Astrocyte of the cerebellum (primary cell): ENCODE measurements around the gene RAB6B.

Experiments used
- DNase-seq: peaks from one replicate; pipeline ENCODE4 v3.0.0-alpha.2; 2011; ENCODE audit warnings: low read depth
- H3K4me3 ChIP-seq: 2 replicates; pipeline ENCODE4 v1.5.1; 2011; ENCODE audit warnings: mild to moderate bottlenecking, low read depth, low read length, moderate library complexity
- in situ Hi-C: cut with HindIII; loops from 2 replicates; pipeline ENCODE4 v1.10.0; 2017; ENCODE audit warnings: low sequenced_read_pairs
- TF ChIP-seq, protein P1 (sequence below): IDR thresholded peaks from 2 replicates; pipeline ENCODE4 v1.5.1; 2012; ENCODE audit warnings: low read length, low read depth, moderate library complexity, mild to moderate bottlenecking; ENCODE audit errors: missing control alignments

RAB6B gene

DNA sequence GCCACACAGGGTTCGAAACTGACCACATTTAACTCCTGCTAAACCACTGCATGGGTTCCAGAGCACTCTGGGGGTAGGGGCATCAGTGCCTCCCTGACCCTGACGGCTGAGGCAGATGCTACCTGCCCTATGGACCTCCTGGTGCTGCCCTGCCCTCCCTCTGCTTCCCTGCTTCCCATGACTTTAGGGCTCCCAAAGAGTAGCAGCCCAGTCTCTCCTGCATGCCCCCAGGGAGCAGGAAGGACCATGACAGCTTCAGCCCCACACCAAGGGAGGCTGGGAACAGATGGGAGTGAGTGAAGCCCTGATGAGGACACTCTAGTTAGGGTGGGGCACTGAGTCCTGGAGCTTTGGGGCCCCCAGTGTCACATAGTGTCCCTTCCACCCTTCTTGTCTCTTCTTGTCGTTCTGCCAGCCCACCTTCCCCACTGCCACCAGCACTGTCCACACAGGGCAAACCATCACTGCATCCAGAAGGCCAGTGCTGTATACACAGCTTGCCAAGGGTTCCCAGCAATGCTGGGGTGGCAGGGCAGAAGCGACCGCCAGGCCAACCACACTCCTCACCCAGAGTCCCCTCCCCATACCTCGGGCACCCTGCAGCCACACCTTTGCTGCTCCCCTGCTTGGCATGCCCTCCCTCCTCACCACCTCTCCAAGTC is 59.1 kb downstream of the RAB6B start:
- no peak for DNase-seq
- H3K4me3 ChIP-seq = no peak overlapping the region
- in situ Hi-C loops = no loop called here
- TF ChIP-seq, protein P1, sequence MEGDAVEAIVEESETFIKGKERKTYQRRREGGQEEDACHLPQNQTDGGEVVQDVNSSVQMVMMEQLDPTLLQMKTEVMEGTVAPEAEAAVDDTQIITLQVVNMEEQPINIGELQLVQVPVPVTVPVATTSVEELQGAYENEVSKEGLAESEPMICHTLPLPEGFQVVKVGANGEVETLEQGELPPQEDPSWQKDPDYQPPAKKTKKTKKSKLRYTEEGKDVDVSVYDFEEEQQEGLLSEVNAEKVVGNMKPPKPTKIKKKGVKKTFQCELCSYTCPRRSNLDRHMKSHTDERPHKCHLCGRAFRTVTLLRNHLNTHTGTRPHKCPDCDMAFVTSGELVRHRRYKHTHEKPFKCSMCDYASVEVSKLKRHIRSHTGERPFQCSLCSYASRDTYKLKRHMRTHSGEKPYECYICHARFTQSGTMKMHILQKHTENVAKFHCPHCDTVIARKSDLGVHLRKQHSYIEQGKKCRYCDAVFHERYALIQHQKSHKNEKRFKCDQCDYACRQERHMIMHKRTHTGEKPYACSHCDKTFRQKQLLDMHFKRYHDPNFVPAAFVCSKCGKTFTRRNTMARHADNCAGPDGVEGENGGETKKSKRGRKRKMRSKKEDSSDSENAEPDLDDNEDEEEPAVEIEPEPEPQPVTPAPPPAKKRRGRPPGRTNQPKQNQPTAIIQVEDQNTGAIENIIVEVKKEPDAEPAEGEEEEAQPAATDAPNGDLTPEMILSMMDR = no peak

DNA sequence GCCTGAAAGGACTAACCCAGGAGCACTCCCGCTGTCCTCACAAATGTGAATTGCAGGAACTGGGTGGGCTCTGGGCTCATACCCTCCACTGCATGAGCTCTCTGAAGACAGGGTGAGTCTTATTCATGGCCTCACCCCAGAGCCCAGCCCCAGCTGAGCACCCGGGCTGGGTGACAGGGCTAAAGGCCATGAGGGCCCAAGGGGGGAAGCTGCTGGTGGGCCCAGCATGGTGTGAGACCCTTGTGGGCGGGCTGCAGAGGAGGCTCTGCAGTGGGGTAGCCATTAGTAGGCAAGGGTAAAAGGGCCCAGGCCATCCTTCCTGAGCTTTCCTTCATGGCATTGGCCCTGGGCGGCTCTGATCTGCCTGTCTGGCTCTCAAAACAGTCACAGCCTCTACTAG is 59.7 kb downstream of the RAB6B start:
- no peak for DNase-seq
- TF ChIP-seq, protein P1 = no peak
- H3K4me3 ChIP-seq = no peak overlapping the region
- in situ Hi-C loops = no loop called here

DNA sequence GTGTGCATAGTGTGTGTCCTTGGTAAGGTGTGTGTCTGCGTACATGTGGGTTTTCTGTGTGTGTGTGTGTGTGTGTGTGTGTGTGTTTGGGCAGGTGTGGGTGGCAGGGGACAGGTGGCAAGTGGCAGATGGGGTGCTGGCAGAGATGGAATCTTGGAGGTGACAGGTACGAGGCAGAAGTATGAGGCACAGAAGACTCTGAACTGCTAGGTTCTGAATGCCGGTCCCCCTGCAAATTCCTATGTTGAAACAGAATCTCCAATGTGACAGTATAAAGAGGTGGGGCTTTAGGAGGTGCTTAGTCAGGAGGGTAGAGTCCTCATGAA is 60.3 kb downstream of the RAB6B start:
- in situ Hi-C loops = no loop called here

DNA sequence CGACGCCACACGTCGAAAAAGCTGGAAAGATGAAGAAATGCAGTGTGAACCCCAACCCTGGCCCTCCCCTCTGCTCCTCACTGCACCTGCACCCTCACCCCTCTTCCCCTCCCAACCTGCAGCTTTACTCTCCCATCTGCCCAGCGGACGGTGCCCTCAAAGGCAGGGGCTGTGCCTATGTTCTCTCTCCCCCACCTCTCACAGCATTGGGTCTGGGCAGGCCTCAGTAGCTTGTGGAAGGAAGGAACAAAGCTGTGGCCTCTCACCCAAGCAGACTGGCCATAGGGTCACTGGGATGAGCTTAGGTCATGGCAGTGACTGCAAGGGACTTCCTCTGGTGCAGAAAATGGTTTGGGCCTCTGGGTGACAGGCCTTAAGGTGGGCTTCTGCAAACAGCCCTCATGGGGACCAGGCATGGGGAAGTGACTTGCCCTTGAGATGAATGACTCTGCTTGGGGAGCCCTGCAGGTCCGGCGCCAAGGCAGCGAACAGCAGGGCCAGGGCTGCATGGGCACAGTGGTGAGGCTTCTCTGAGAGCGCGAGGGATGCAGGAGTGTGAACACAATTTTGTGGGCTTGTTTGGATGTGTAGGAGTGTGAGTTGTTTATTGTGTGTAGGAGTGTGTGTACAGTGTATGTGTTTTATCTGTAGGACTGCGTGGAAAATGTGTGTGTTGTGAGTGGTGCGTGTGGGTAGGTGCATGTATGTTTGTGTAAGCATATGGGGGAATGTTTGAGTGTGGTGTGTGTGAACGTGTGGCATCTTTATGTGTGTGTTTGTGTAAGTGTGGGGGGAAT is 60.9 kb downstream of the RAB6B start:
- TF ChIP-seq, protein P1 = no peak
- DNase-seq = no peak
- in situ Hi-C loops = no loop called here
- H3K4me3 ChIP-seq = no peak overlapping the region

More for the DNA sequence above, 60.3 kb downstream of the RAB6B start:
- TF ChIP-seq, protein P1 = no peak
- H3K4me3 ChIP-seq = no peak overlapping the region
- no peak for DNase-seq

DNA sequence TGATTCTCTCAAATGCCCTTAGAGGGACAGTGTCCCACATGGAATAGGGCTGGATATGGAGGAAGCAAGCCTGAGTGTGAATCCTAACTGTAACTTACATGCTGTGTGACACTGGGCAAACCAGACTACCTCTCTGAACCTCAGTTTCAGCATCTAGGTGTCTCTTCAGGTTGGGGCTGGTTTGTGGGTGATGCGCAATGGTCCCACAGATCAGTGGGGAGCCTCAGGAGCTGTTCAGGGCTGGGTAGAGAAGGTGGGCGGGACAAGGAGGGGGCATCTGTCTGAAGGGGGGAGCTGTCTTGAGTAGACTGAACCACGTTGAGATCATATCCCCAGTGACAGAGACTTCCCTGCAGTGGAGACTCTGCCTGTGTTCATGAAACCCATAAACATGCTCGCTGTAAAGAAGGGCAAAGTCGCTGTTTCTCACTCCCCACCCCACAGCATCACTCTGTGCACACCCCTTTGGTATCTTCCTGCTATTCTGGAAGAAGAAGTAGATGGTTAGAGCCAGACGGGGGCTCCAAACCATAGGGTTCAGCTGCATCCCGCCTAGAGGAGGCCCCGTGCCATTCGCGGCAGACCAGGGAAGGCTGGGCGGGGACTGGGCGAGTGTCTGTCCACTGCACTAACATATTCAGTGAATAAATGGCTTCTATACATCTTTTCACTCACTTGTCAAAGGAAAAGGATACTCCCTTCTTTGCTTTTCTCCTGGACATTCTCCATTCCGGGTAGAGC is 61.6 kb downstream of the RAB6B start:
- in situ Hi-C loops = no loop called here
- no peak overlapping the region for H3K4me3 ChIP-seq
- no peak for DNase-seq
- TF ChIP-seq, protein P1 = no peak

DNA sequence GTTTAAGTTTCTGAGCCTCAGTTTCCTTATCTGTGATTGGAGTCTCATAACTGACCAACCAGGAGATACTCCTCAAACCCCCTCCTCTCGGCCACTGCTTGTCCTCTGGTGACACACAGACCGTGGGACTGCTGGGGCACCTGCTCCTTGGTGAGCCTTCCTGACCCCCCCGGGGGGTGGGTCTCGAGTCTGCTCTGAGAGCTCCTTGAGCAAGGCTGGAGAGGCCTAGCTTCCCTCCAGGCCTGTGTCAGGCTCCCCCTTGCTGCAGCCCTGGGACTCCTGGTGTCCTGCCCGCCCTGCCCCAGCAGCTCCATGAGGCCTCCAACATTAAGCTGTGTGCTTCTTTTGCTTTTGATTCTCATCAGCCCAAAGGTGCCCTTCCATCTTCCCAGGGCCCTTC is 62.4 kb downstream of the RAB6B start:
- TF ChIP-seq, protein P1 = no peak
- in situ Hi-C loops = no loop called here
- no peak for DNase-seq
- no peak overlapping the region for H3K4me3 ChIP-seq
